Measurements from ENCODE around the gene APOL3. TPM values are rescaled to one million over a fixed set of nuclear protein-coding genes. Genes with fewer than 3 reads are reported as not detected.

The APOL3 gene
- not detected in 5 replicates for total RNA-seq (2022; extraction: Qiagen RNA extraction)

DNA sequence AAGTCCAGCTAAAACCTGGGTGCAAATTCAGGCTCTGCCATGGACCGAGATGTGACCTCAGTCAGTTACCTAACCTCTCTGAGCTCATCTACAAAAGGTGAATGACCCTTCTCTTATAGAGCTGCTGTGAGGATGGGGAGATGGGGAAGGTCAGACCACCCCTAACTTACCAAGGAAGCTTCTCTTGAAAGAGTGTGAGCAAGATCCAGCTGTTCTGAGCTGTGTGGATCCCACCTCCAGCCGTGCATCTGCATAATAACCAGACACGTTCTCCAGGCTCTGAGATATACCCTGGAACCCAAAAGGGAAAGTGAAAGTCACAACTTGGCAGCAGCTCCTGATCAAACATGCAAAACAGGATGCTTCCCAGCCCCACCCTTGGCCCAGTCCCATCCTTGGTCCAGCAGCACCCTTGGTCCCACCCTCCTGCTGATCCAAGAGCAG is at the start of gene APOL3:
APOL3 (minus strand) TSS at position 257 of the 444 bp plus-strand sequence. CDS start 11,700 bp downstream, outside the sequence.

GRCh38 chr22:36201630-36202319 is 41.2 kb upstream of the APOL3 start, which contains the start of gene APOL4:
Gene APOL4, minus strand, starts transcription at chr22:36201809. Its CDS starts 75 bp downstream, at chr22:36201734.

Other genes starting within 250 kb of the APOL3 start
- gene RBFOX2, start 131.9 kb downstream of the APOL3 start, total RNA-seq (2022; extraction: Qiagen RNA extraction), result 22.9 to 31.1 TPM (median 29.4 TPM) in 5 replicates
- gene APOL4, start 41.1 kb upstream of the APOL3 start, total RNA-seq (2022; extraction: Qiagen RNA extraction), result 0.12 TPM in 1 of 5 replicates, not detected in the others
- gene APOL2, start 78.8 kb upstream of the APOL3 start, total RNA-seq (2022; extraction: Qiagen RNA extraction), result 50.2 to 64.4 TPM (median 57.0 TPM) in 5 replicates
- gene APOL1, start 92.4 kb upstream of the APOL3 start, total RNA-seq (2022; extraction: Qiagen RNA extraction), result 13.6 to 18.1 TPM (median 15.9 TPM) in 5 replicates
- 156 to 170 TPM (median 162 TPM) in 5 replicates for gene MYH9, start 227.2 kb upstream of the APOL3 start, total RNA-seq (2022; extraction: Qiagen RNA extraction)

All from A549 treated with Mapracorat at 1 μM for 4 hours (cell line).